Measurements from ENCODE around the gene BTBD17.

The BTBD17 gene

DNA sequence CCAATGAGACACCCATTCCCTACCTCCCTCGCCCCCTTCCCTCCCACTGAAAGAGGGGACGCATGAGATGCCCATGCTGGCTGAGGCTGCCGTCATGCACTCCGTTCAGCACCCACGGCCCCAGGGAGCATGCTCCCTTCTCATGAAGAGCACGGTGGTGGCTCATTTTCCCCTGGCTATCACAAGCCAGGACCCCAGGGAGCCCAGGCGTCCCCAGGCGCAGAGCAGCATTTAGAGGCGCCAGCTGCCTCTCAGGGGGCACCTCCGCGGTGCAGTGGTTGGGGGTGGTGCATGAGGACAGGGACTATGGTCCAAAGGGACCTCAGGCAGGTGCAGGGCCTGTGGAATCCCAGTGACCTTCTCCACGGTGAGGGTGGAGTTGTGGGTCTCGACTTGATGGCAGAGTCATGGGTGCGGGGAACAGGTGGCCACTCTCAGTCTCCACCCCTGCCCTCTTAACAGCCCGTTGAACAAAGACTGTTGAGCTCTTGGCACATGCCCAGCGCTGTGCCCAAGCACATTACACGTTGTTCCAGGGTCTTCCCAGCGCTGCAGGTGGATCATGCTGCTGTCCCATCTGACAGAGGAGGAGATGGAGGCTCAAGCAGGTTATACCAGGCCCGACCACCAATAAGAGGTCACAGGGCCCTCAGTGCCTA, 22.0 kb downstream of the BTBD17 start:
- Histone ChIP-seq H3K27ac (no peak overlapping the region), H3K4me1 (ENCODE audit: control insufficient read depth in 1 of 2, insufficient read depth in 1 of 2, low read depth in 1 of 2, low read length in 1 of 2) (no peaks in the 10 kb centered on the region), H3K4me3 (ENCODE audit: low read depth in 1 of 2, low read length in 1 of 2) (no peak overlapping the region), H3K36me3 (no peaks in the 10 kb centered on the region), H3K27me3 (no peaks in the 10 kb centered on the region), H3K9me3 (no peaks in the 10 kb centered on the region)
- TF ChIP-seq, protein P1, sequence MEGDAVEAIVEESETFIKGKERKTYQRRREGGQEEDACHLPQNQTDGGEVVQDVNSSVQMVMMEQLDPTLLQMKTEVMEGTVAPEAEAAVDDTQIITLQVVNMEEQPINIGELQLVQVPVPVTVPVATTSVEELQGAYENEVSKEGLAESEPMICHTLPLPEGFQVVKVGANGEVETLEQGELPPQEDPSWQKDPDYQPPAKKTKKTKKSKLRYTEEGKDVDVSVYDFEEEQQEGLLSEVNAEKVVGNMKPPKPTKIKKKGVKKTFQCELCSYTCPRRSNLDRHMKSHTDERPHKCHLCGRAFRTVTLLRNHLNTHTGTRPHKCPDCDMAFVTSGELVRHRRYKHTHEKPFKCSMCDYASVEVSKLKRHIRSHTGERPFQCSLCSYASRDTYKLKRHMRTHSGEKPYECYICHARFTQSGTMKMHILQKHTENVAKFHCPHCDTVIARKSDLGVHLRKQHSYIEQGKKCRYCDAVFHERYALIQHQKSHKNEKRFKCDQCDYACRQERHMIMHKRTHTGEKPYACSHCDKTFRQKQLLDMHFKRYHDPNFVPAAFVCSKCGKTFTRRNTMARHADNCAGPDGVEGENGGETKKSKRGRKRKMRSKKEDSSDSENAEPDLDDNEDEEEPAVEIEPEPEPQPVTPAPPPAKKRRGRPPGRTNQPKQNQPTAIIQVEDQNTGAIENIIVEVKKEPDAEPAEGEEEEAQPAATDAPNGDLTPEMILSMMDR (IDR thresholded peaks at IDR 0.05), result no peak

DNA sequence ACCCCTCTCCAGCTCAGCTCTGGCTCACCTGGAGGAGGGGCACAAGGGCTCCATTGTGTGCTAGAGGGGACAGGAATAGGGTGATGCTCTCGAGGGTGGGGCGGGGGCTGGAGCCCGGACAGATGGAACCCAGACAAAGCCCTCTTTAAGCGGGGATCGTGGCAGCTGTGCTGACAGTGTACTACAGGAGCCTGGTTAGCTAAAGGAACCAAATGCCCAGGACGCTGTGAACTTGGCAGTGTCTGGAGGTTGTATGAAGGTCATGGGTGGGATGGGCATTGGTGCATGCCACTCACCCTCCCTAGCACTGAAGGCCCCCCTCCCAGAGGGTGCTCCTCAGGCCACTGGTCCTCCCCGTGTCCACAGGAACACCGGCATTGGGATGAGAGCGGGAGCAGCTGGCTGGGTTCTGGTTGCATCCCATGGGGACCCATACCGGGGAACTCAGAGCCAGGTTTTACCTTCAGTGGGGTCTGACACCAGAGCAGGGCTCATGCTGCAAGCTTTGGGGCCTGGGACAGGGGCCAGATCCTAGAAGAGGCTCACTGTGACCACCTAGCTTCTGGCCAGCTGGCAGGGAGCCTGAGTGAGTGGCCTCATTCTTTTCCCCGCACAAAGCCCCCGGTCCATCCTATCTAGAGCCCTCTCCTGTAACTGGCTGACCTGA, 23.7 kb downstream of the BTBD17 start:
- Histone ChIP-seq H3K4me3 (ENCODE audit: low read depth in 1 of 2, low read length in 1 of 2) (no peak overlapping the region), H3K9me3 (no peaks in the 10 kb centered on the region), H3K27ac (no peak overlapping the region), H3K4me1 (ENCODE audit: control insufficient read depth in 1 of 2, insufficient read depth in 1 of 2, low read depth in 1 of 2, low read length in 1 of 2) (no peaks in the 10 kb centered on the region), H3K36me3 (no peaks in the 10 kb centered on the region), H3K27me3 (peaks cover 8% of the 10 kb centered on the region)
- TF ChIP-seq, protein P1 (IDR thresholded peaks at IDR 0.05), result no peak

DNA sequence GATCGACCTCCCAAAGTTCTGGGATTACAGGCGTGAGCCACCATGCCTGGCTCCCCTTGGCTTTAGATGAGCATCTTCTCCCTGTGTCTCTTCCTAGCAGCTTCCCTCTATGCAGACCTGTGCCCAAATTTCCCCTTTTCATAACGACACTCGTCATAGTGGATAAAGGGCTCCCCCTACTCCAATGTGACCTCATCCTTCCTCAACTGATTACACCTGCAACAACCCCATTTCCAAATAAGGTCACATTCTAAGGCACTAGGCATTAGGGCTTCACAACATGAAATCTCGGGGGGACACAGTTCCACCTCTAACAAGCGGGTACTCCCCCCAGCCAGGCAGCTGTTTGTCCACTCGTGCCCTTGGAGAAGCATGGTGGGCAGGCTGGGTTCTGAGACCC, 25.4 kb downstream of the BTBD17 start:
- Histone ChIP-seq H3K27ac (no peak overlapping the region), H3K4me3 (ENCODE audit: low read depth in 1 of 2, low read length in 1 of 2) (no peak overlapping the region), H3K4me1 (ENCODE audit: control insufficient read depth in 1 of 2, insufficient read depth in 1 of 2, low read depth in 1 of 2, low read length in 1 of 2) (no peaks in the 10 kb centered on the region), H3K36me3 (no peaks in the 10 kb centered on the region), H3K27me3 (peaks cover 15% of the 10 kb centered on the region), H3K9me3 (no peaks in the 10 kb centered on the region)
- TF ChIP-seq, protein P1 (IDR thresholded peaks at IDR 0.05), result no peak

DNA sequence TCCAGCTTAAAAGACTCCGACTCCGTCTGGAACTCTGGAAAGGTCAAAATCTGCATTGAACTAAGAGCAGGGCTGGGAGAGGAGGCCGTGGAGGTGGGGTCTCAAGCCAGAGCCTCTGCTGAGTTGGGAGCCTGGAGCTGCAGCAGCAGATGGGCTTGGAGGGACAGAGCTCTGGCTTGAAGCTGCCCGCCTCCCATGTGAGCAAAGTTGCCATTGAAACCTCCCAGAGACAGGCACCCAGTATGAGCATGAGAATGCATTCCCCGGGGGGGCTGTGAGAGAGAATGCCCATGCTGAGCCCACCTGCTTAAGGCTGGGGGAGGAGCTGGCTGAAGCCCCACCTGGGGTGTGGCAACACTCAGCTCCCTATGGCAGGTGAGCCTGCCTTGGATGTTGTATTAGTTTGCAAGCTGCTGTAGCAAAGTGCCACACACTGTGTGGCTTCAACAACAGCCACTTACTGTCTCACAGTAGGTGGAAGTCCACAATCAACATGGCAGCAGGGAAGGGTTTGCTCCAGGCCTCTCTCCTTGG, 26.1 kb downstream of the BTBD17 start:
- no peaks in the 10 kb centered on the region for H3K36me3 ChIP-seq
- no peak overlapping the region for H3K27ac ChIP-seq
- no peaks in the 10 kb centered on the region for H3K4me1 ChIP-seq (ENCODE audit: control insufficient read depth in 1 of 2, insufficient read depth in 1 of 2, low read depth in 1 of 2, low read length in 1 of 2)
- TF ChIP-seq, protein P1 (IDR thresholded peaks at IDR 0.05), result no peak
- H3K9me3 ChIP-seq, result no peaks in the 10 kb centered on the region
- peaks cover 22% of the 10 kb centered on the region for H3K27me3 ChIP-seq
- no peak overlapping the region for H3K4me3 ChIP-seq (ENCODE audit: low read depth in 1 of 2, low read length in 1 of 2)

DNA sequence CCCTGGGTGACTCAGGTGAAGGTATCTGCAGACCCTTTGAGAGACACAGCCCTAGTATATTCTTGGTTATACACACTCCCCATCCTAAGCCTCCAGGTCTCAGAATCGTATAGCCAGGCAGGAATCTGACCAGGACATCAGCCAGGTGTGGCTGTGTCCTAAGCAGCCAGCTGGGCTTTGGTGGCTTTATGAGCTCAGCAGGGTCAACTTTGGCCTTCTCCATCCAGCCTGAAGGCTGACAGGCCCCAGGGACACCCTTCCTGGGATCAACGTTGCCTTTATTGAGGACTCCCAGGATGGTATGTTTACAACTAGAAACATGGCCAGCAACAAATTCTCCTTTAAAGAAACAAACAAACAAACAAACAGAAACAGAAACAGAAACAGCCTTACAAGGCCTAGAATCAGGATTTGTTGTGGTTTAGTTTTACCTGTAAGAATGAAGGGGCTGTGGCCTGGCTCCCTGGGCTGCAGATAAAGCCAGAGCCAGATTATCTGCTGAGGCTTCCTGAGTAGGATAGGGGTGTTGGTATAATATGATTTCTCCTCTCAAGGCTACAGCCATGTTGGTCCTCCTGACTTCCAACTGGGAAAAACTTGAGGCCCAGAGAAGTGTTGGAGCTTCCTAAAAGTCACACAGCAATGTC, 27.2 kb downstream of the BTBD17 start:
- no peaks in the 10 kb centered on the region for H3K4me1 ChIP-seq (ENCODE audit: control insufficient read depth in 1 of 2, insufficient read depth in 1 of 2, low read depth in 1 of 2, low read length in 1 of 2)
- H3K9me3 ChIP-seq, result no peaks in the 10 kb centered on the region
- TF ChIP-seq, protein P1 (IDR thresholded peaks at IDR 0.05), result no peak
- H3K36me3 ChIP-seq, result no peaks in the 10 kb centered on the region
- no peak overlapping the region for H3K27ac ChIP-seq
- no peak overlapping the region for H3K4me3 ChIP-seq (ENCODE audit: low read depth in 1 of 2, low read length in 1 of 2)
- peaks cover 30% of the 10 kb centered on the region for H3K27me3 ChIP-seq
